ENCODE results near the gene SLC7A1. TPM values are rescaled to one million over a fixed set of nuclear protein-coding genes. Genes with fewer than 3 reads are reported as not detected.

SLC7A1 gene
- total RNA-seq, 3 donors from 2014 or later (not counting 1 experiment from before 2014, with no cell fraction given): 8.7 to 12.6 (median 10.2) TPM

DNA sequence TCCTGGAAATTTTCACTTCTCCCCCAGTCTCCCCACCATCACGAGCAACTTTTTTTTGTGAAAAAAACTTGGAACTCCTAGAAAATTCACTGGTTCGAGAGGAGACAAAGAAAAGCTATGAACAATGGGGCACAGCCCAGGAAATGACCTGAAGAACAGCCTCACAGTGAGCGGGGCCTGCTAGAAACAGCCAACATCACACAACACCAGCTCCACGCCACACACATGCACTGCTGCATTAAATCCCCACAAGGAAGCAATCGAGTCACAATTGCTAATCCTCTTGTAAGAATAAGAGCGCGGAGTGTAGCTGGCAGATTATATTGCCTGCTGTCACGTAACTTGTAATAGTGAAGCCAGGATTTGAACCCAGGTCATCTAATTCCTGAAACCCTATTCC, 48.8 kb downstream of the SLC7A1 start:
- peaks cover 0 to 12% of the 10 kb centered on the region in 2 donors for H3K4me1 Mint-ChIP-seq
- no peaks in the 10 kb centered on the region for H3K9me3 Mint-ChIP-seq
- Histone ChIP-seq H3K9me3 (ENCODE audit: control insufficient read depth, insufficient read depth, low read length) (no peaks in the 10 kb centered on the region), H3K27me3 (ENCODE audit: control insufficient read depth, insufficient read depth, low read length) (no peaks in the 10 kb centered on the region), H3K4me1 (ENCODE audit: control insufficient read depth, insufficient read depth, low read length) (no peaks in the 10 kb centered on the region), H3K4me3 (ENCODE audit: low read length) (no peak overlapping the region), H3K36me3 (ENCODE audit: control insufficient read depth, insufficient read depth, low read length) (peaks cover 6% of the 10 kb centered on the region), H3K27ac (ENCODE audit: low read length) (no peak overlapping the region)
- intact Hi-C loops (cut with micrococcal nuclease): no loop called here
- no peaks in the 10 kb centered on the region for H3K27me3 Mint-ChIP-seq (ENCODE audit: low read depth in 2 of 2)
- H3K36me3 Mint-ChIP-seq: no peaks in the 10 kb centered on the region
- WGBS (ENCODE audit: insufficient coverage): 97% methylated on average over 8 of the region's 8 CpGs
- no peak overlapping the region for H3K27ac Mint-ChIP-seq
- ATAC-seq (no peak), DNase-seq (no peak)
- TF ChIP-seq, protein P1, sequence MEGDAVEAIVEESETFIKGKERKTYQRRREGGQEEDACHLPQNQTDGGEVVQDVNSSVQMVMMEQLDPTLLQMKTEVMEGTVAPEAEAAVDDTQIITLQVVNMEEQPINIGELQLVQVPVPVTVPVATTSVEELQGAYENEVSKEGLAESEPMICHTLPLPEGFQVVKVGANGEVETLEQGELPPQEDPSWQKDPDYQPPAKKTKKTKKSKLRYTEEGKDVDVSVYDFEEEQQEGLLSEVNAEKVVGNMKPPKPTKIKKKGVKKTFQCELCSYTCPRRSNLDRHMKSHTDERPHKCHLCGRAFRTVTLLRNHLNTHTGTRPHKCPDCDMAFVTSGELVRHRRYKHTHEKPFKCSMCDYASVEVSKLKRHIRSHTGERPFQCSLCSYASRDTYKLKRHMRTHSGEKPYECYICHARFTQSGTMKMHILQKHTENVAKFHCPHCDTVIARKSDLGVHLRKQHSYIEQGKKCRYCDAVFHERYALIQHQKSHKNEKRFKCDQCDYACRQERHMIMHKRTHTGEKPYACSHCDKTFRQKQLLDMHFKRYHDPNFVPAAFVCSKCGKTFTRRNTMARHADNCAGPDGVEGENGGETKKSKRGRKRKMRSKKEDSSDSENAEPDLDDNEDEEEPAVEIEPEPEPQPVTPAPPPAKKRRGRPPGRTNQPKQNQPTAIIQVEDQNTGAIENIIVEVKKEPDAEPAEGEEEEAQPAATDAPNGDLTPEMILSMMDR (IDR thresholded peaks at IDR 0.05): no peak
- no peak overlapping the region for H3K4me3 Mint-ChIP-seq

DNA sequence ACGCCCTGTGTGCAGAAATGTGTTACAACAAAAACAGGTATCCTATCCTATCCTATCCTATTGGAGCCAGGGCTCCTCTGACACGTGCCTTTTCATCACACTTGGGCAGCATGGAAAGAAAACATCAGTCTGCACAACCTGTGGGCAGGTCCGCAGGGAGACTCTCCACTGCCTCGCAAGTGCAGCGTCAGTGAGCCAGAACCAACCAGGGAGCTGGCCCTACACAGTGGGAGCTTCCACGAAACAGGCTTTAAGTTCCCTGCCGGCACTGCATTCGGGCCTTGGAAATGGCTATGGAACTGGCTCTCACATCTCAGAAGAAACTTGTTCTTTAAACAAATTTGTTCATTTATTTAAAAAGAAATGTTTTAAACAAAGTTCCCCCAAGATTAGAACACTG, 49.5 kb downstream of the SLC7A1 start:
- H3K4me3 ChIP-seq (ENCODE audit: low read length): no peak overlapping the region
- no peak overlapping the region for H3K4me3 Mint-ChIP-seq
- no peaks in the 10 kb centered on the region for H3K4me1 ChIP-seq (ENCODE audit: control insufficient read depth, insufficient read depth, low read length)
- peaks cover 0 to 9% of the 10 kb centered on the region in 2 donors for H3K4me1 Mint-ChIP-seq
- no peak overlapping the region for H3K27ac ChIP-seq (ENCODE audit: low read length)
- no peaks in the 10 kb centered on the region for H3K27me3 ChIP-seq (ENCODE audit: control insufficient read depth, insufficient read depth, low read length)
- ATAC-seq (no peak), DNase-seq (no peak)
- peaks cover 6% of the 10 kb centered on the region for H3K36me3 ChIP-seq (ENCODE audit: control insufficient read depth, insufficient read depth, low read length)
- no peaks in the 10 kb centered on the region for H3K27me3 Mint-ChIP-seq (ENCODE audit: low read depth in 2 of 2)
- TF ChIP-seq, protein P1 (IDR thresholded peaks at IDR 0.05): no peak
- 95% methylated on average over 8 of the region's 8 CpGs for WGBS (ENCODE audit: insufficient coverage)
- peak overlapping the region in 1 of 2 donors; percentile 13 for H3K27ac Mint-ChIP-seq
- no peaks in the 10 kb centered on the region for H3K36me3 Mint-ChIP-seq
- no peaks in the 10 kb centered on the region for H3K9me3 ChIP-seq (ENCODE audit: control insufficient read depth, insufficient read depth, low read length)
- intact Hi-C loops (cut with micrococcal nuclease): no loop called here
- H3K9me3 Mint-ChIP-seq: no peaks in the 10 kb centered on the region

GRCh38 chr13:29543230-29544215, 52.0 kb downstream of the SLC7A1 start:
- peaks cover 0 to 10% of the 10 kb centered on the region in 2 donors for H3K4me1 Mint-ChIP-seq
- H3K27me3 ChIP-seq (ENCODE audit: control insufficient read depth, insufficient read depth, low read length): no peaks in the 10 kb centered on the region
- no peak for DNase-seq
- no peaks in the 10 kb centered on the region for H3K9me3 ChIP-seq (ENCODE audit: control insufficient read depth, insufficient read depth, low read length)
- no peak overlapping the region for H3K4me3 ChIP-seq (ENCODE audit: low read length)
- no peaks in the 10 kb centered on the region for H3K36me3 Mint-ChIP-seq
- no peak for ATAC-seq
- 88% methylated on average over 15 of the region's 16 CpGs for WGBS (ENCODE audit: insufficient coverage)
- H3K4me1 ChIP-seq (ENCODE audit: control insufficient read depth, insufficient read depth, low read length): no peaks in the 10 kb centered on the region
- H3K36me3 ChIP-seq (ENCODE audit: control insufficient read depth, insufficient read depth, low read length): no peaks in the 10 kb centered on the region
- H3K27ac Mint-ChIP-seq: no peak overlapping the region
- H3K9me3 Mint-ChIP-seq: no peaks in the 10 kb centered on the region
- H3K27ac ChIP-seq (ENCODE audit: low read length): no peak overlapping the region
- TF ChIP-seq, protein P1 (IDR thresholded peaks at IDR 0.05): no peak
- intact Hi-C loops (cut with micrococcal nuclease): no loop called here
- no peaks in the 10 kb centered on the region for H3K27me3 Mint-ChIP-seq (ENCODE audit: low read depth in 2 of 2)
- no peak overlapping the region for H3K4me3 Mint-ChIP-seq
